Esophagus muscularis mucosa (tissue), 4 donors: ENCODE results near the gene MEGF6. TPM values are rescaled to one million over a fixed set of nuclear protein-coding genes. Genes with fewer than 3 reads are reported as not detected.
"Not testable (repeated sequence)": the region's sequence is repeated elsewhere in the genome, so short reads cannot be mapped to it uniquely, and the experiment has no call there.

ENCODE experiments used
- DNase-seq: peaks from one replicate; pipeline ENCODE4 v3.0.0-alpha.2; 2017; ENCODE audit errors: extremely low spot score
- H3K27ac ChIP-seq, 4 donors: fragments of 200-600 bp; sonication (generic); replicated peaks in 1 of 4; 1 replicate in 3 of 4; 2 replicates in 1 of 4; pipeline ENCODE4 v1.5.1; 2016 to 2019; ENCODE audit warnings: mild to moderate bottlenecking in 1 of 4
- H3K27me3 ChIP-seq, 4 donors: fragments of 200-600 bp; sonication (generic); one replicate each; pipeline versions ENCODE4 v1.5.1 to v1.6.0; 2016 to 2019
- H3K36me3 ChIP-seq, 4 donors: fragments of 200-600 bp; sonication (generic); one replicate each; pipeline ENCODE4 v1.5.1; 2016 to 2019
- H3K4me1 ChIP-seq, 4 donors: fragments of 200-600 bp; sonication (generic); one replicate each; pipeline ENCODE4 v1.5.1; 2016 to 2019
- H3K4me3 ChIP-seq, 4 donors: fragments of 200-600 bp; sonication (generic); 1 replicate in 2 of 4; 2 replicates in 2 of 4; pipeline ENCODE4 v1.5.1; 2016 to 2019; ENCODE audit warnings: mild to moderate bottlenecking in 4 of 4, moderate library complexity in 1 of 4
- H3K9me3 ChIP-seq, 4 donors: fragments of 200-600 bp; sonication (generic); 1 replicate in 3 of 4; 2 replicates in 1 of 4; pipeline ENCODE4 v1.5.1; 2016 to 2019
- EP300 ChIP-seq: sonication (generic); formaldehyde crosslinking; IDR thresholded peaks from one replicate; pipeline ENCODE4 v1.6.1; 2017; ENCODE audit warnings: antibody characterized with exemption
- POLR2A ChIP-seq: fragments of 450-650 bp; IDR thresholded peaks from one replicate; pipeline ENCODE4 v1.6.1; 2017; ENCODE audit warnings: antibody characterized with exemption, moderate library complexity, mild to moderate bottlenecking, low read depth
- POLR2AphosphoS5 ChIP-seq, 2 donors: sonication (generic); formaldehyde crosslinking; IDR thresholded peaks; one replicate each; pipeline ENCODE4 v1.6.1; 2017; ENCODE audit warnings: antibody characterized with exemption in 2 of 2
- WGBS: methylation state at CpG from one replicate; pipeline ENCODE4 v1.1.5; 2018; 5-methylcytosine and 5-hydroxymethylcytosine counted together
- intact Hi-C: fragments of 100-400 bp; cut with DNase I; formaldehyde crosslinking; loops from one replicate; pipeline ENCODE4 v1.15.1; 2023
- total RNA-seq, 4 donors: library from RNA; depleted of rRNA; stranded (reverse); fragments of >200 nt; gene quantifications; one replicate each; pipeline versions ENCODE4 v1.1.0 to v1.2.1, GENCODE V29; 2016
- TF ChIP-seq, protein P1 (sequence below), 3 experiments: fragments of 200-600 bp in 2 of 3; fragments of 450-650 bp in 1 of 3; sonication (generic) in 2 of 3; IDR thresholded peaks; one replicate each; pipeline ENCODE4 v1.5.1; 2017 to 2019; ENCODE audit warnings: antibody characterized with exemption in 3 of 3, mild to moderate bottlenecking in 2 of 3, moderate library complexity in 1 of 3

The MEGF6 gene
- total RNA-seq, 4 donors from 2014 or later, result 9.3 to 18.1 (median 12.7) TPM

GRCh38 chr1:3577300-3577699, 34.0 kb downstream of the MEGF6 start:
- TF ChIP-seq POLR2AphosphoS5 (IDR thresholded peaks at IDR 0.05) (no peak), EP300 (no peak), POLR2A (no peak)
- TF ChIP-seq, protein P1, sequence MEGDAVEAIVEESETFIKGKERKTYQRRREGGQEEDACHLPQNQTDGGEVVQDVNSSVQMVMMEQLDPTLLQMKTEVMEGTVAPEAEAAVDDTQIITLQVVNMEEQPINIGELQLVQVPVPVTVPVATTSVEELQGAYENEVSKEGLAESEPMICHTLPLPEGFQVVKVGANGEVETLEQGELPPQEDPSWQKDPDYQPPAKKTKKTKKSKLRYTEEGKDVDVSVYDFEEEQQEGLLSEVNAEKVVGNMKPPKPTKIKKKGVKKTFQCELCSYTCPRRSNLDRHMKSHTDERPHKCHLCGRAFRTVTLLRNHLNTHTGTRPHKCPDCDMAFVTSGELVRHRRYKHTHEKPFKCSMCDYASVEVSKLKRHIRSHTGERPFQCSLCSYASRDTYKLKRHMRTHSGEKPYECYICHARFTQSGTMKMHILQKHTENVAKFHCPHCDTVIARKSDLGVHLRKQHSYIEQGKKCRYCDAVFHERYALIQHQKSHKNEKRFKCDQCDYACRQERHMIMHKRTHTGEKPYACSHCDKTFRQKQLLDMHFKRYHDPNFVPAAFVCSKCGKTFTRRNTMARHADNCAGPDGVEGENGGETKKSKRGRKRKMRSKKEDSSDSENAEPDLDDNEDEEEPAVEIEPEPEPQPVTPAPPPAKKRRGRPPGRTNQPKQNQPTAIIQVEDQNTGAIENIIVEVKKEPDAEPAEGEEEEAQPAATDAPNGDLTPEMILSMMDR (IDR thresholded peaks at IDR 0.05), result no peak
- H3K27ac ChIP-seq, result no peak overlapping the region

DNA sequence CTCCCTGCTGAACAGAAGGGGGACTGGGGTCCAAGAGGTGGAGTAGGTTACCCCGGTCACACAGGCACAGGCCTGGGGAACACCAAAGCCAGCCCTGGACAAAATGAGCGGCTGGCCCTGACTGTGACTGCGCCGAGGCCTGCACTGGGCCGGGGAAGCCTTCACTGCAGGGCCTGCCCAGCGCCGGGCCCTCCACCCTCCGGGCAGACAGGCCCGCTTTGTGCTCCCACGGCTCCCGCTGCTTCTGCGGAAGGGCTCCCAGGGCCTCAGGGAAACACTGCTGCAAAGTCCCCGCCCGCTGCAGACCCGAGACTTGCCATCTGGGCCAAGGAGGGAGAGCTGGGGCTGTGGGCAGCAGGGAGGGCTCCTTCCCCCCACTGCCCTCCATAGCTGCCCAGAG, 35.3 kb downstream of the MEGF6 start:
- TF ChIP-seq POLR2A, result no peak
- TF ChIP-seq, protein P1 (IDR thresholded peaks at IDR 0.05), result no peak
- TF ChIP-seq EP300, result no peak
- no peak for TF ChIP-seq POLR2AphosphoS5 (IDR thresholded peaks at IDR 0.05)
- Histone ChIP-seq H3K4me1 (peaks cover 0 to 13% (median 2%) of the 10 kb centered on the region in 4 donors), H3K36me3 (no peaks in the 10 kb centered on the region), H3K27me3 (peaks cover 0 to 17% (median 0%) of the 10 kb centered on the region in 4 donors), H3K4me3 (no peak overlapping the region), H3K9me3 (no peaks in the 10 kb centered on the region), H3K27ac (no peak overlapping the region)
- intact Hi-C loops, result no loop called here
- DNase-seq, result no peak
- WGBS, result 78% methylated on average over 4 of the region's 15 CpGs

More at GRCh38 chr1:3577300-3577699, 34.0 kb downstream of the MEGF6 start:
- no peak for DNase-seq
- intact Hi-C loops, result no loop called here
- Histone ChIP-seq H3K27me3 (peaks cover 0 to 30% (median 0%) of the 10 kb centered on the region in 4 donors), H3K36me3 (no peaks in the 10 kb centered on the region), H3K4me1 (peaks cover 0 to 13% (median 2%) of the 10 kb centered on the region in 4 donors), H3K9me3 (no peaks in the 10 kb centered on the region), H3K4me3 (no peak overlapping the region)
- 50% methylated on average over 1 of the region's 7 CpGs for WGBS

- 90% methylated on average over 6 of the region's 6 CpGs for WGBS
- peaks cover 0 to 13% (median 2%) of the 10 kb centered on the region in 4 donors for H3K4me1 ChIP-seq
These were observed 35.8 kb downstream of the MEGF6 start for GRCh38 chr1:3575515-3575914.

GRCh38 chr1:3573500-3573899, 37.8 kb downstream of the MEGF6 start:
- no peaks in the 10 kb centered on the region for H3K9me3 ChIP-seq
- no peaks in the 10 kb centered on the region for H3K36me3 ChIP-seq
- H3K27me3 ChIP-seq, result peaks cover 0 to 5% (median 0%) of the 10 kb centered on the region in 4 donors
- no peak for DNase-seq
- H3K4me1 ChIP-seq, result peaks cover 0 to 13% (median 2%) of the 10 kb centered on the region in 4 donors
- no peak for TF ChIP-seq POLR2A
- 80% methylated on average over 2 of the region's 9 CpGs for WGBS
- intact Hi-C loops, result no loop called here
- no peak overlapping the region for H3K27ac ChIP-seq
- no peak overlapping the region for H3K4me3 ChIP-seq

More at GRCh38 chr1:3575515-3575914, 35.8 kb downstream of the MEGF6 start:
- H3K4me3 ChIP-seq, DNase-seq, H3K9me3 ChIP-seq, H3K27ac ChIP-seq, intact Hi-C loops, H3K36me3 ChIP-seq: not testable (repeated sequence)
- peaks cover 0 to 12% (median 0%) of the 10 kb centered on the region in 4 donors for H3K27me3 ChIP-seq

DNA sequence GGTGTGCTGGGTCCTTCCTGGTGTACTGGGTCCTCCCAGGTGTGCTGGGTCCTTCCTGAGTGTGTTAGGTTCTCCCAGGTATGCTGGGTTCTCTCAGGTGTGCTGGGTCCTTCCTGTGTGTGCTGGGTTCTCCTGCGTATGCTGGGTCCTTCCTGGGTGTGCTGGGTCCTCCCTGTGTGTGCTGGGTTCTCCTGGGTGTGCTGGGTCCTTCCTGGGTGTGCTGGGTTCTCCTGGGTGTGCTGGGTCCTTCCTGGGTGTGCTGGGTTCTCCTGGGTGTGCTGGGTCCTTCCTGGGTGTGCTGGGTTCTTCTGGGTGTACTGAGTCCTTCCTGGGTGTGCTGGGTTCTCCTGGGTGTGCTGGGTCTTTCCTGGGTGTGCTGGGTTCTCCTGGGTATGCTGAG, 38.7 kb downstream of the MEGF6 start:
- H3K36me3 ChIP-seq, intact Hi-C loops, H3K27ac ChIP-seq, H3K9me3 ChIP-seq, DNase-seq, H3K4me3 ChIP-seq, H3K27me3 ChIP-seq: not testable (repeated sequence)
- H3K4me1 ChIP-seq, result peaks cover 0 to 13% (median 2%) of the 10 kb centered on the region in 4 donors
- WGBS, result 78% methylated on average over 1 of the region's 1 CpG

DNA sequence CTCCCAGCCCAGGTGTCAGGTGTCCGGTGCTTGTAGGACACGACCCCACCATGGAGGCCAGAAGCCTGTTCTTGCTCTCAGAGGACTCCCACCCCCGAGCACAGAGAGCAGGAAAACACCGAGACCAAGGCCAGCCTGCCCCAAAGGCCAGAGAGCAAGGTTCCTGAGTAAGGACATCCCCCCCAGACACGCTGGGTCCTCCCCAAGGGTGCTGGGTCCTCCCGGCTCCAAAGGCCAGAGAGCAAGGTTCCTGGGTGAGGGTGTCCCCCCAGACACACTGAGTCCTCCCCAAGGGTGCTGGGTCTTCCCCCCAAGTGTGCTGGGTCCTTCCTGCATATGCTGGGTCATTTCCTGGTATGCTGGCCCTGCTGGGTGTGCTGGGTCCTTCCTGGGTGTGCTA, 40.0 kb downstream of the MEGF6 start:
- intact Hi-C loops, result no loop called here
- peaks cover 0 to 5% (median 0%) of the 10 kb centered on the region in 4 donors for H3K27me3 ChIP-seq
- DNase-seq, result no peak
- no peak for TF ChIP-seq EP300
- TF ChIP-seq POLR2AphosphoS5 (IDR thresholded peaks at IDR 0.05), result no peak
- no peak for TF ChIP-seq POLR2A
- TF ChIP-seq, protein P1 (IDR thresholded peaks at IDR 0.05), result no peak
- H3K9me3 ChIP-seq, result no peaks in the 10 kb centered on the region
- H3K4me1 ChIP-seq, result peaks cover 0 to 9% (median 2%) of the 10 kb centered on the region in 4 donors
- no peak overlapping the region for H3K27ac ChIP-seq
- WGBS, result 100% methylated on average over 3 of the region's 6 CpGs
- no peak overlapping the region for H3K4me3 ChIP-seq
- H3K36me3 ChIP-seq, result no peaks in the 10 kb centered on the region
